ENCODE measurements around the gene HDDC3. TPM values are rescaled to one million over a fixed set of nuclear protein-coding genes. Genes with fewer than 3 reads are reported as not detected.

Gene HDDC3
- total and polyA plus RNA-seq, 10 donors = 12.8 to 34.5 (median 21.7) TPM

GRCh38 chr15:90932660-90932991 lies 277 bp upstream of the HDDC3 start:
- peaks cover 0 to 14% (median 2%) of the 10 kb centered on the region in 6 donors for H3K36me3 ChIP-seq
- H3K27ac ChIP-seq = peak overlapping the region; percentile 95 to 99 (median 98)
- H3K9me3 ChIP-seq = no peaks in the 10 kb centered on the region
- WGBS, 5 donors = 18 to 23% (median 21%) methylated on average over 4 to 5 of the region's 5 CpGs
- intact Hi-C loops (cut with DNase I; ENCODE audit: low total_unique reads) = no loop called here
- H3K4me3 ChIP-seq = peak overlapping the region in 7 of 8 donors; percentile 72 to 83 (median 74)
- TF ChIP-seq CTCF (IDR thresholded peaks at IDR 0.05 in 8 of 11, conservative IDR thresholded peaks at IDR 0.05 in 3 of 11) (peak in 4 of 11 experiments; percentile 4 to 56 (median 16)), POLR2A (IDR thresholded peaks at IDR 0.05) (no peak)
- H3K4me1 ChIP-seq = peaks cover 43 to 96% (median 80%) of the 10 kb centered on the region in 6 donors
- DNase-seq = no peak
- no peaks in the 10 kb centered on the region for H3K27me3 ChIP-seq (replicated peaks in 1 of 7)

GRCh38 chr15:90931575-90931827 lies 848 bp downstream of the HDDC3 start:
- WGBS, 5 donors = 10 to 18% (median 14%) methylated on average over 6 of the region's 6 CpGs
- intact Hi-C loops (cut with DNase I; ENCODE audit: low total_unique reads) = no loop called here
- peak overlapping the region; percentile 72 to 83 (median 76) for H3K4me3 ChIP-seq
- TF ChIP-seq CTCF (IDR thresholded peaks at IDR 0.05 in 8 of 11, conservative IDR thresholded peaks at IDR 0.05 in 3 of 11) = peak in 2 of 11 experiments; percentile 64 to 65
- TF ChIP-seq POLR2A (IDR thresholded peaks at IDR 0.05) = no peak
- no peak for TF ChIP-seq POLR2AphosphoS5 (IDR thresholded peaks at IDR 0.05)
- H3K9me3 ChIP-seq = no peaks in the 10 kb centered on the region
- no peak for DNase-seq
- H3K27ac ChIP-seq = peak overlapping the region; percentile 95 to 99 (median 98)
- H3K4me1 ChIP-seq = peaks cover 43 to 85% (median 73%) of the 10 kb centered on the region in 6 donors
- H3K36me3 ChIP-seq = peaks cover 0 to 2% (median 0%) of the 10 kb centered on the region in 6 donors
- no peaks in the 10 kb centered on the region for H3K27me3 ChIP-seq (replicated peaks in 1 of 7)

GRCh38 chr15:90930861-90931574 lies 1.3 kb downstream of the HDDC3 start:
- H3K36me3 ChIP-seq = no peaks in the 10 kb centered on the region
- H3K4me1 ChIP-seq = peaks cover 38 to 81% (median 69%) of the 10 kb centered on the region in 6 donors
- peak overlapping the region in 7 of 8 donors; percentile 40 to 83 (median 74) for H3K4me3 ChIP-seq
- no peak for TF ChIP-seq POLR2AphosphoS5 (IDR thresholded peaks at IDR 0.05)
- no peak for TF ChIP-seq CTCF (IDR thresholded peaks at IDR 0.05 in 8 of 11, conservative IDR thresholded peaks at IDR 0.05 in 3 of 11)
- TF ChIP-seq POLR2A (IDR thresholded peaks at IDR 0.05) = no peak
- no peaks in the 10 kb centered on the region for H3K27me3 ChIP-seq (replicated peaks in 1 of 7)
- intact Hi-C loops (cut with DNase I; ENCODE audit: low total_unique reads) = no loop called here
- DNase-seq = no peak
- no peaks in the 10 kb centered on the region for H3K9me3 ChIP-seq
- WGBS, 5 donors = 61 to 69% (median 64%) methylated on average over 15 of the region's 15 CpGs
- peak overlapping the region; percentile 95 to 99 (median 98) for H3K27ac ChIP-seq

- no peaks in the 10 kb centered on the region for H3K27me3 ChIP-seq (replicated peaks in 1 of 7)
- peak overlapping the region; percentile 40 to 83 (median 54) for H3K4me3 ChIP-seq
- 37 to 47% (median 44%) methylated on average over 21 of the region's 21 CpGs for WGBS, 5 donors
- intact Hi-C loops (cut with DNase I; ENCODE audit: low total_unique reads) = no loop called here
- no peak for TF ChIP-seq POLR2AphosphoS5 (IDR thresholded peaks at IDR 0.05)
- peak in 1 of 11 experiments; percentile 11 for TF ChIP-seq CTCF (IDR thresholded peaks at IDR 0.05 in 8 of 11, conservative IDR thresholded peaks at IDR 0.05 in 3 of 11)
- no peak for TF ChIP-seq POLR2A (IDR thresholded peaks at IDR 0.05)
- no peak for DNase-seq
- H3K27ac ChIP-seq = peak overlapping the region; percentile 95 to 99 (median 98)
- no peaks in the 10 kb centered on the region for H3K9me3 ChIP-seq
- H3K4me1 ChIP-seq = peaks cover 28 to 68% (median 57%) of the 10 kb centered on the region in 6 donors
- peaks cover 0 to 5% (median 0%) of the 10 kb centered on the region in 6 donors for H3K36me3 ChIP-seq
Observed at GRCh38 chr15:90929246-90930019, 2.9 kb downstream of the HDDC3 start.
